Neural progenitor cell (in vitro differentiated cells): Measurements from ENCODE around the gene GCKR. TPM values are rescaled to one million over a fixed set of nuclear protein-coding genes. Genes with fewer than 3 reads are reported as not detected.

Experiments
- DNase-seq: peaks from one replicate; pipeline ENCODE4 v3.0.0-alpha.2; 2016; ENCODE audit warnings: low spot score
- H2AFZ ChIP-seq: fragments of 200-600 bp; sonication (generic); replicated peaks from 2 replicates; pipeline ENCODE4 v1.6.1; 2016; ENCODE audit warnings: antibody characterized with exemption
- H3F3A ChIP-seq: fragments of 200-600 bp; sonication (generic); 2 replicates; pipeline ENCODE4 v1.6.1; 2016; ENCODE audit warnings: antibody characterized with exemption, low read depth
- H3K27ac ChIP-seq: fragments of 200-600 bp; sonication (generic); 2 replicates; pipeline ENCODE4 v1.5.1; 2016; ENCODE audit warnings: mild to moderate bottlenecking
- H3K27me3 ChIP-seq: fragments of 200-600 bp; sonication (generic); 2 replicates; pipeline ENCODE4 v1.6.1; 2016; ENCODE audit warnings: mild to moderate bottlenecking, moderate library complexity
- H3K36me3 ChIP-seq: fragments of 200-600 bp; sonication (generic); 2 replicates; pipeline ENCODE4 v1.5.1; 2016
- H3K4me1 ChIP-seq: fragments of 200-600 bp; sonication (generic); 2 replicates; pipeline ENCODE4 v1.6.1; 2016; ENCODE audit warnings: mixed run types
- H3K4me2 ChIP-seq: fragments of 200-600 bp; sonication (generic); 2 replicates; pipeline ENCODE4 v1.6.1; 2016
- H3K4me3 ChIP-seq: fragments of 200-600 bp; sonication (generic); 2 replicates; pipeline ENCODE4 v1.5.1; 2016
- H3K79me2 ChIP-seq: fragments of 200-600 bp; sonication (generic); 2 replicates; pipeline ENCODE4 v1.6.1; 2016; ENCODE audit warnings: low read depth
- H3K9ac ChIP-seq: fragments of 200-600 bp; sonication (generic); 2 replicates; pipeline ENCODE4 v1.6.1; 2016
- H3K9me3 ChIP-seq: fragments of 200-600 bp; sonication (generic); 2 replicates; pipeline ENCODE4 v1.5.1; 2016; ENCODE audit warnings: low read depth
- H4K20me1 ChIP-seq: fragments of 200-600 bp; sonication (generic); 2 replicates; pipeline ENCODE4 v1.6.1; 2016; ENCODE audit warnings: low read depth
- H3K27ac Mint-ChIP-seq: 3 replicates; pipeline ENCODE4 v1.8.0; 2021; ENCODE audit warnings: mixed read lengths
- H3K27me3 Mint-ChIP-seq: 2 replicates; pipeline ENCODE4 v1.8.0; 2022; ENCODE audit warnings: low read depth, mild to moderate bottlenecking, inconsistent platforms, moderate library complexity, mixed read lengths; ENCODE audit not compliant: insufficient read depth
- H3K36me3 Mint-ChIP-seq: 3 replicates; pipeline ENCODE4 v1.8.0; 2021; ENCODE audit warnings: mixed read lengths
- H3K4me1 Mint-ChIP-seq: 3 replicates; pipeline ENCODE4 v1.8.0; 2021; ENCODE audit warnings: mixed read lengths
- H3K4me3 Mint-ChIP-seq: 3 replicates; pipeline ENCODE4 v1.8.0; 2021; ENCODE audit warnings: mild to moderate bottlenecking, moderate library complexity, mixed read lengths
- H3K9me3 Mint-ChIP-seq: 3 replicates; pipeline ENCODE4 v1.8.0; 2020; ENCODE audit warnings: mixed read lengths
- EZH2 ChIP-seq: fragments of 200-600 bp; sonication (generic); IDR thresholded peaks from 2 replicates; pipeline ENCODE4 v1.6.1; 2017; ENCODE audit warnings: antibody characterized with exemption, mild to moderate bottlenecking, moderate library complexity
- EZH2phosphoT487 ChIP-seq: fragments of 200-600 bp; sonication (generic); IDR thresholded peaks from 2 replicates; pipeline ENCODE4 v1.6.1; 2017; ENCODE audit warnings: antibody characterized with exemption
- total RNA-seq: library from RNA; depleted of rRNA; stranded (reverse); fragments of >200 nt; gene quantifications from 2 replicates; pipeline ENCODE4 v1.2.3, GENCODE V29; 2015; ENCODE audit warnings: low replicate concordance
- TF ChIP-seq, protein P1 (sequence below): fragments of 200-600 bp; sonication (generic); IDR thresholded peaks from 2 replicates; pipeline ENCODE4 v1.5.1; 2017; ENCODE audit warnings: antibody characterized with exemption, mild to moderate bottlenecking

Gene GCKR
- total RNA-seq, 1 donor from 2014 or later: not detected

DNA sequence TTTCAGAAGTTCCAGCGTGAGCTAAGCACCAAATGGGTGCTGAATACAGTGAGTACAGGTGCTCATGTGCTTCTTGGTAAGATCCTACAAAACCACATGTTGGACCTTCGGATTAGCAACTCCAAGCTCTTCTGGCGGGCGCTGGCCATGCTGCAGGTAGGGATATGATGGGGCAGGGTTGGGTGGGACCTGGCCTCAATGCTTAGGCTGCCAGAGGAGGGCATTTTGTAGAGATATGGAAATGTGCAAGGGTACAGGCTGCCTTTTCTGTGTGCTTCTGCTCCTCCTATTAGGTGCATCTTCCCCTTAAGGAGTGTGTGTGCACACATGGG is 22.1 kb downstream of the GCKR start:
- Mint-ChIP-seq H3K4me3 (peak overlapping the region; percentile 53), H3K36me3 (no peaks in the 10 kb centered on the region), H3K4me1 (no peaks in the 10 kb centered on the region), H3K9me3 (no peaks in the 10 kb centered on the region), H3K27ac (no peak overlapping the region), H3K27me3 (no peaks in the 10 kb centered on the region)
- Histone ChIP-seq H3K27me3 (no peaks in the 10 kb centered on the region), H3K27ac (no peak overlapping the region), H4K20me1 (no peaks in the 10 kb centered on the region), H3K4me3 (no peak overlapping the region), H3F3A (no peaks in the 10 kb centered on the region), H3K4me1 (no peaks in the 10 kb centered on the region), H3K79me2 (no peaks in the 10 kb centered on the region), H3K4me2 (no peak overlapping the region), H3K9me3 (no peaks in the 10 kb centered on the region), H3K36me3 (no peaks in the 10 kb centered on the region), H2AFZ (no peak overlapping the region), H3K9ac (no peak overlapping the region)
- DNase-seq: no peak
- TF ChIP-seq EZH2: no peak
- TF ChIP-seq EZH2phosphoT487: no peak
- TF ChIP-seq, protein P1, sequence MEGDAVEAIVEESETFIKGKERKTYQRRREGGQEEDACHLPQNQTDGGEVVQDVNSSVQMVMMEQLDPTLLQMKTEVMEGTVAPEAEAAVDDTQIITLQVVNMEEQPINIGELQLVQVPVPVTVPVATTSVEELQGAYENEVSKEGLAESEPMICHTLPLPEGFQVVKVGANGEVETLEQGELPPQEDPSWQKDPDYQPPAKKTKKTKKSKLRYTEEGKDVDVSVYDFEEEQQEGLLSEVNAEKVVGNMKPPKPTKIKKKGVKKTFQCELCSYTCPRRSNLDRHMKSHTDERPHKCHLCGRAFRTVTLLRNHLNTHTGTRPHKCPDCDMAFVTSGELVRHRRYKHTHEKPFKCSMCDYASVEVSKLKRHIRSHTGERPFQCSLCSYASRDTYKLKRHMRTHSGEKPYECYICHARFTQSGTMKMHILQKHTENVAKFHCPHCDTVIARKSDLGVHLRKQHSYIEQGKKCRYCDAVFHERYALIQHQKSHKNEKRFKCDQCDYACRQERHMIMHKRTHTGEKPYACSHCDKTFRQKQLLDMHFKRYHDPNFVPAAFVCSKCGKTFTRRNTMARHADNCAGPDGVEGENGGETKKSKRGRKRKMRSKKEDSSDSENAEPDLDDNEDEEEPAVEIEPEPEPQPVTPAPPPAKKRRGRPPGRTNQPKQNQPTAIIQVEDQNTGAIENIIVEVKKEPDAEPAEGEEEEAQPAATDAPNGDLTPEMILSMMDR: no peak

DNA sequence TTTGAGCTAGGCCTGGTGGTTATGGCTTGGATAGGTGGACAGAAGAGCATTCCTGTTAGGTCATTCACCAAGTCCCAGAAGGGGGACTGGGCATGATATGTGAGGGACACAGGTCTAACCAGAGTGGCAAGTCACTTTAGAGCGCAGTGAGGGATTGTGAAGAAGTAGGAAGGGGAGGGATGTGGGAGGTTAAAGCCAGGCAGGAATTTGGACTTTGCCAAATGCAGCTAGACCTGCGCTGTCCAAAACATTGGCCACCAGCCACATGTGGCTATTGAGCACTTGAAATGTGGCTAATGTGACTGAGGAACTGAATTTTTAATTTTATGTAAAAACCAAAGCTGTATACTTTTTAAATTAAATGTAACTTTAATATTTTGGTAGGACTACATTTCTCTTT is 23.7 kb downstream of the GCKR start:
- Mint-ChIP-seq H3K4me1 (no peaks in the 10 kb centered on the region), H3K27me3 (no peaks in the 10 kb centered on the region)
- H3K4me1 ChIP-seq: no peaks in the 10 kb centered on the region

DNA sequence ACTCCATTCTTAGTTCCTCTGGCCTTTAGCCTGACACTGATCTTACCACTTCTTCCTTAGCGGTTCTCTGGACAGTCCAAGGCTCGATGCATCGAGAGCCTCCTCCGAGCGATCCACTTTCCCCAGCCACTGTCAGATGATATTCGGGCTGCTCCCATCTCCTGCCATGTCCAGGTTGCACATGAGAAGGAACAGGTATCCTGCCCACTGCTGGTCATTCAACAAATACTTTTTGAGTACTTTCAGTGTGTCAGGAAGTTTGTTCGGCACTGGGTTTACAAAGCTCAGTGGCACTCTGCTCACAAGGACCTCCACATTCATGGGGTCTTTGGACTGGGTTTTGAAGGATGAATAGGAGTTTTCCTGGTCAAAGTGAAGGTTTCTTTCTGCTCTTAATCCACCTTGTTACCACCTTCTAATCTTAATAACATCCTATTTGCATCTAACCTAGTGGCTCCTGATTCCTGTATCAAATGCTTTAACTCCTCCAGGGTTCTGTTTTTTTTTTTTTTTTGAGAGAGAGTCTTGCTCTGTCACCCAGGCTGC is 25.8 kb downstream of the GCKR start:
- no peak for DNase-seq
- Mint-ChIP-seq H3K4me1 (no peaks in the 10 kb centered on the region), H3K36me3 (no peaks in the 10 kb centered on the region), H3K9me3 (no peaks in the 10 kb centered on the region), H3K27me3 (no peaks in the 10 kb centered on the region), H3K27ac (no peak overlapping the region), H3K4me3 (no peak overlapping the region)
- H3K9me3 ChIP-seq: no peaks in the 10 kb centered on the region
- TF ChIP-seq, protein P1: no peak
- TF ChIP-seq EZH2phosphoT487: no peak
- TF ChIP-seq EZH2: no peak
- H3K9ac ChIP-seq: no peak overlapping the region
- H2AFZ ChIP-seq: no peak overlapping the region
- no peak overlapping the region for H3K27ac ChIP-seq
- no peaks in the 10 kb centered on the region for H3K27me3 ChIP-seq
- H3K4me2 ChIP-seq: no peak overlapping the region
- H3K79me2 ChIP-seq: no peaks in the 10 kb centered on the region
- no peaks in the 10 kb centered on the region for H3K36me3 ChIP-seq
- no peak overlapping the region for H3K4me3 ChIP-seq
- H3K4me1 ChIP-seq: no peaks in the 10 kb centered on the region
- no peaks in the 10 kb centered on the region for H4K20me1 ChIP-seq
- H3F3A ChIP-seq: no peaks in the 10 kb centered on the region

More for the DNA sequence above, 23.7 kb downstream of the GCKR start:
- Mint-ChIP-seq H3K4me3 (no peak overlapping the region), H3K9me3 (no peaks in the 10 kb centered on the region), H3K27ac (no peak overlapping the region), H3K36me3 (no peaks in the 10 kb centered on the region)
- no peak for DNase-seq
- TF ChIP-seq EZH2 (no peak), EZH2phosphoT487 (no peak)
- TF ChIP-seq, protein P1: no peak
- Histone ChIP-seq H3K4me2 (no peak overlapping the region), H3K9me3 (no peaks in the 10 kb centered on the region), H3K79me2 (no peaks in the 10 kb centered on the region), H3K27me3 (no peaks in the 10 kb centered on the region), H4K20me1 (no peaks in the 10 kb centered on the region), H2AFZ (no peak overlapping the region), H3K36me3 (no peaks in the 10 kb centered on the region), H3K4me3 (no peak overlapping the region), H3K27ac (no peak overlapping the region), H3K9ac (no peak overlapping the region), H3F3A (no peaks in the 10 kb centered on the region)
